BE2C (cell line): ENCODE results near the gene ASTN1.
A peak's percentile ranks its signal among the peaks of the same experiment; 100 is the strongest.

Experiments
- DNase-seq: peaks from one replicate; pipeline ENCODE4 v3.0.0-alpha.2; 2020
- H3K27me3 ChIP-seq: fragments of 250-450 bp; sonication (Bioruptor Pico); 2 replicates; pipeline ENCODE4 v1.5.1; 2020; ENCODE audit warnings: mild to moderate bottlenecking
- H3K36me3 ChIP-seq: fragments of 250-450 bp; sonication (Bioruptor Pico); 2 replicates; pipeline ENCODE4 v1.5.1; 2020; ENCODE audit warnings: mild to moderate bottlenecking
- H3K4me1 ChIP-seq: fragments of 250-450 bp; sonication (Bioruptor Pico); 2 replicates; pipeline ENCODE4 v1.5.1; 2020
- H3K4me3 ChIP-seq: 2 replicates; pipeline ENCODE4 v1.5.1; 2011; ENCODE audit warnings: low read depth, low read length
- H3K9me3 ChIP-seq: fragments of 250-450 bp; sonication (Bioruptor Pico); 2 replicates; pipeline ENCODE4 v1.5.1; 2020
- TF ChIP-seq, protein P1 (sequence below): IDR thresholded peaks from 2 replicates; pipeline ENCODE4 v1.5.1; 2012; ENCODE audit warnings: mild to moderate bottlenecking, low read depth, low read length

Gene ASTN1

DNA sequence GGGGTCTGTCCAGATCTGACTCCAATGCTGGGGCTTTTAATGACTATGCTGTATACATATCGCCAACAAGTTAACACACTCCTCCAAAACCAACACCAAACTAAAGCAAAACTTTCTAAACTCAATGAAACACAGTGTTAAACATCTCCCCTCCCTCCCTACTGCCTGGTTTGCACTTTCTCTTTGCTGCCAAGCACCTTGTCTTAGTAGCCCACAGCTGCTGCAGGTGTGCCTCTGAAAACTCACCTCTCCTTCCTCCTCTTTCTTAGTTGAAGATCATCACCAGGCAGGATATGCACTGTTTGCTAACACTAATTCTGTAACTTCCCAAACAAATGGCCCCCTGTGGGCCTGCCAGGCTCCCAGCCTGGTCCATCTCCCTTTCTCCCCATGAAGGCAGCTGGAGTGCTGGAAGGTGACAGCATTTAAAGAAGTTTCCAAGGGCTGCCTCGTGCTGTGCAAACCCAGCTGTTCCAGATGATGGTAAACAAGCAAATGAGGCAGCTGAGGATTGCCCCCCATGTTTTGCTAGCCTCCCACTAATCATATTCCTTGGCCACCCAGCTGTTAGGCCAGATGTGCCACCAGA is 213.7 kb downstream of the ASTN1 start:
- Histone ChIP-seq H3K9me3 (no peaks in the 10 kb centered on the region), H3K36me3 (no peaks in the 10 kb centered on the region), H3K4me3 (no peak overlapping the region), H3K27me3 (no peaks in the 10 kb centered on the region), H3K4me1 (no peaks in the 10 kb centered on the region)
- TF ChIP-seq, protein P1, sequence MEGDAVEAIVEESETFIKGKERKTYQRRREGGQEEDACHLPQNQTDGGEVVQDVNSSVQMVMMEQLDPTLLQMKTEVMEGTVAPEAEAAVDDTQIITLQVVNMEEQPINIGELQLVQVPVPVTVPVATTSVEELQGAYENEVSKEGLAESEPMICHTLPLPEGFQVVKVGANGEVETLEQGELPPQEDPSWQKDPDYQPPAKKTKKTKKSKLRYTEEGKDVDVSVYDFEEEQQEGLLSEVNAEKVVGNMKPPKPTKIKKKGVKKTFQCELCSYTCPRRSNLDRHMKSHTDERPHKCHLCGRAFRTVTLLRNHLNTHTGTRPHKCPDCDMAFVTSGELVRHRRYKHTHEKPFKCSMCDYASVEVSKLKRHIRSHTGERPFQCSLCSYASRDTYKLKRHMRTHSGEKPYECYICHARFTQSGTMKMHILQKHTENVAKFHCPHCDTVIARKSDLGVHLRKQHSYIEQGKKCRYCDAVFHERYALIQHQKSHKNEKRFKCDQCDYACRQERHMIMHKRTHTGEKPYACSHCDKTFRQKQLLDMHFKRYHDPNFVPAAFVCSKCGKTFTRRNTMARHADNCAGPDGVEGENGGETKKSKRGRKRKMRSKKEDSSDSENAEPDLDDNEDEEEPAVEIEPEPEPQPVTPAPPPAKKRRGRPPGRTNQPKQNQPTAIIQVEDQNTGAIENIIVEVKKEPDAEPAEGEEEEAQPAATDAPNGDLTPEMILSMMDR, result no peak
- DNase-seq, result no peak

DNA sequence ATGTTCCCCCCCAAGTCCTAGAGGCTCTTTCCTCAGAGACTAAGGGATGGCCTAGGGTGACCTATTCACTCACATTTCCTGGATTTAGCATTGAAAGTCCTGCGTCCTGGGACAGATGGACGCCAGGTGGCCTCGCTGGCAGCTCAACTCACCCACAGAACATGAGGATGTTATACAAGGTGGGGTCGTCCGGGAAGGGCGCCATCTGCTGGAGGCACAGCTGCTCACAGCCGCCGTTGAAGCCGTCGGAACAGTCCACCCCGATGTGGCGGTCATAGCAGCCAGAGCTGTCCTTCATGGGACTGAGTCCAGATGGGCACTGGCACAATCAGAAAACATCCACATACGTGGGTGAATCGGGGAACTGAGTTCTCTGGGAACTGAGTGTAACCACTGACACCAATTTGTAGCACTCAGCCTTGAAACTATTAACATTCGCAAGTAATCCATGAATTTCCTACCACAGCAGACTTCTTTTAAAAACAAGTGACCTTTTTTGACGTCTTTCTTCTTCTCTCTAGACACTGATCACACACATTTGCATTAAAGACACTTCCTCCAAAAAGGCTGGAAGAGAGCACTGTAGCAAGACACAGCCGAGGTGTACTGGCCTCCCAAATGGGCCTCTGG is 215.4 kb downstream of the ASTN1 start:
- no peaks in the 10 kb centered on the region for H3K27me3 ChIP-seq
- TF ChIP-seq, protein P1, result peak; percentile 54
- H3K9me3 ChIP-seq, result no peaks in the 10 kb centered on the region
- peak; percentile 64 for DNase-seq
- no peaks in the 10 kb centered on the region for H3K4me1 ChIP-seq
- H3K36me3 ChIP-seq, result no peaks in the 10 kb centered on the region
- H3K4me3 ChIP-seq, result no peak overlapping the region

DNA sequence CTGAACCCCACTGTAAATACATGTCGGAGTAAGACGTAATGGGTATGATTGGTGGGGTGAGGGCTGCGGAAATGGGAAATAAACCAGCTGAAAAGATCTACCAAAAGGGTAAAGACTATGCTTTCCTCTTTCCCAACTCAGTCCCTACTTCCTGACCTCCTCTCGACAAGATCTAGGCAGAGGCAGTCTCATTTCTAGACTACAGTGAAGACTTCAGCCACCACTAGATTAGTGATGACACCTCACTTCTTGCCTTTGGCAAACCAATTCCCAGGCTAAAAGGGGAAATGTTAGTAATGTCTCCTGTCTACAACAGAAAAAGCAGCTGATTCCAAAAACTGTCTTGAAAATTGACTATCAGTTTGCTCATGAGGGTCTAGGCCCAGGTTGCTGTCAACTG is 219.9 kb downstream of the ASTN1 start:
- no peaks in the 10 kb centered on the region for H3K9me3 ChIP-seq
- no peak overlapping the region for H3K4me3 ChIP-seq
- no peaks in the 10 kb centered on the region for H3K4me1 ChIP-seq
- H3K36me3 ChIP-seq, result no peaks in the 10 kb centered on the region
- no peak for DNase-seq
- TF ChIP-seq, protein P1, result no peak
- no peaks in the 10 kb centered on the region for H3K27me3 ChIP-seq

DNA sequence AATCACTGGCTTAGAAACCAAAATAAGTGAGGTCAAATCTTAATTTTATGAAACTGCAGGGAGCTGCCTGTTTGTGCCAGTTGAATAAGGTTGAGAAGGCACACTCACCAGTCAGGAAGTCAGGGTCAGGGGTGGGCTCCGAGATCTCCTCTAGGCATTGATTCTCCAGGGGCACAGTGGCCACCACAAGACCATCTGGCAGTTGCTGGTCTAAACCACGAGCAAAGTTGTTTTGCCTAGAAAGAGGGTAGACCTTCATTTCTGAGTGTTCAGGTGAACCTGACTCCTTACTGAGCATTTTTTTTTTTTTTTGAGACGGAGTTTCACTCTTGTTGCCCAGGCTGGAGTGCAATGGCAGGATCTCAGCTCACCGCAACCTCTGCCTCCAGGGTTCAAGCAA is 220.7 kb downstream of the ASTN1 start:
- DNase-seq, result no peak
- Histone ChIP-seq H3K36me3 (no peaks in the 10 kb centered on the region), H3K9me3 (no peaks in the 10 kb centered on the region), H3K4me1 (no peaks in the 10 kb centered on the region), H3K4me3 (no peak overlapping the region), H3K27me3 (no peaks in the 10 kb centered on the region)
- TF ChIP-seq, protein P1, result no peak

DNA sequence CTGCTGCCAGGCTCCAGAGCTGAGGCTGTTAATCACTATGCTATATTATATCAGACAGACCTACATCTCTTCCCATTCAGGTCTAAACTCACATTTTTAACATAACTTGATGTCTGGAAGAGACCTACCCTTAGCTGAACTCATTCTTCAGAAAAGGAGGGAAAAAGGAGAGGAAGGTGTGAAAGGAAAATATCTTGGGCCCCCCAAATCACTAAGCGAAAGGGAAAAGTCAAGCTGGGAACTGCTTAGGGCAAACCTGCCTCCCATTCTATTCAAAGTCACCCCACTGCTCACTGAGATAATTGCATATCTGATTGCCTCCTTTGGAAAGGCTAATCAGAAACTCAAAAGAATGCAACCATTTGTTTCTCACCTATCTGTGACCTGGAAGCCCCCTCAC is 222.2 kb downstream of the ASTN1 start:
- TF ChIP-seq, protein P1, result no peak
- no peaks in the 10 kb centered on the region for H3K4me1 ChIP-seq
- no peak for DNase-seq
- H3K36me3 ChIP-seq, result no peaks in the 10 kb centered on the region
- H3K27me3 ChIP-seq, result no peaks in the 10 kb centered on the region
- no peak overlapping the region for H3K4me3 ChIP-seq
- H3K9me3 ChIP-seq, result no peaks in the 10 kb centered on the region

DNA sequence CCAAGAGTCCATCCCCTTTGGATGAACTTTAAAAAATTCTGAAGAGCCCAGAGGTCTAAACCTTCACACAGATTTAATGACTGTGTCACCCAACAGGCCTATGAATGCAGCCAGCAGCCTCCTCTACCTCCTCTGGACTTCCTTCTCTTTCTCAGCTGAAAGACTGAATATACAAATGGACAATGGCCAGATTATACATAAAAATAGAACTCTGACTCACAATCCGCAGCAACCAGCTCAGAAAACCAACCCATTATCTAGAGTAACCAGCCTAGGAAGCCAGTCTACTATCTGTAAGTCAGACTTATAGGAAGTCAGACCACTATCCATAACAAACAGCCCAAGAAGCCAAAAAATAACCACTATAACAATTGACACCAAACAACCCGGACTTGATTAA is 224.5 kb downstream of the ASTN1 start:
- H3K9me3 ChIP-seq, result no peaks in the 10 kb centered on the region
- no peak for DNase-seq
- no peaks in the 10 kb centered on the region for H3K27me3 ChIP-seq
- H3K4me1 ChIP-seq, result no peaks in the 10 kb centered on the region
- no peak overlapping the region for H3K4me3 ChIP-seq
- TF ChIP-seq, protein P1, result no peak
- H3K36me3 ChIP-seq, result no peaks in the 10 kb centered on the region
